Right renal pelvis (tissue), 4 donors: ENCODE measurements around the gene RLBP1. TPM values are rescaled to one million over a fixed set of nuclear protein-coding genes. Genes with fewer than 3 reads are reported as not detected.

Experiments
- polyA plus RNA-seq, 4 donors: library from polyadenylated mRNA; unstranded; fragments of 120-200 nt; gene quantifications; one replicate each; pipeline ENCODE4 v1.2.1, GENCODE V29; 2013; ENCODE audit not compliant: insufficient read length in 4 of 4

Gene RLBP1
- polyA plus RNA-seq, 4 donors, result not detected

Other genes with a start within 250 kb of the RLBP1 start
- gene ABHD2, start 133.1 kb downstream of the RLBP1 start, polyA plus RNA-seq, result 10 to 100 TPM; 30.4 to 35.8 (median 32.3) TPM
- 10 to 100 TPM; 32.0 to 38.5 (median 35.1) TPM for gene FANCI, start 22.4 kb upstream of the RLBP1 start, polyA plus RNA-seq
- gene POLG, start 113.2 kb upstream of the RLBP1 start, polyA plus RNA-seq, result 10 to 100 TPM; 49.9 to 56.6 (median 52.0) TPM